GM12878 (cell line): Measurements from ENCODE around the gene ADGRG2. TPM values are rescaled to one million over a fixed set of nuclear protein-coding genes. Genes with fewer than 3 reads are reported as not detected.

Experiments
- ATAC-seq: fragments of 200-7000 bp; cut with Tn5 transposase; 3 replicates; pipeline ENCODE4 v1.9.1; 2020; ENCODE audit warnings: mild to moderate bottlenecking, moderate library complexity
- BruUV-seq: library from RNA; stranded (reverse); fragments of 400-500 nt; replicated peaks from 2 replicates; lab custom pipeline; 2021; lab: Mats Ljungman, UMichigan
- CTCF ChIA-PET: fragments of 300-600 bp; sonication (Branson Sonifier 250); formaldehyde crosslinking; extraction: SDS; loops from one replicate; lab custom pipeline; 2021; ENCODE audit warnings: inconsistent platforms; lab: Yijun Ruan, JAX
- POLR2A ChIA-PET: fragments of 350-600 bp; formaldehyde crosslinking; extraction: SDS; loops from one replicate; lab custom pipeline; 2021; ENCODE audit warnings: inconsistent platforms; lab: Charles Lee
- RAD21 ChIA-PET: fragments of 300-600 bp; sonication (Branson Sonifier 250); formaldehyde crosslinking; loops from one replicate; lab custom pipeline; 2023; ENCODE audit warnings: antibody characterized with exemption; ENCODE audit not compliant: unreplicated experiment; lab: Charles Lee
- SMC1A ChIA-PET: fragments of 300-600 bp; sonication (Branson Sonifier 250); formaldehyde crosslinking; loops from one replicate; lab custom pipeline; 2023; ENCODE audit not compliant: unreplicated experiment, uncharacterized antibody; lab: Charles Lee
- DNase-seq: peaks from one replicate; pipeline ENCODE4 v3.0.0-alpha.2; 2011; ENCODE audit warnings: low read depth, low spot score
- FAIRE-seq: peaks from 3 replicates; lab custom pipeline; 2011; peaks lifted over from hg19 to GRCh38; lab: Jason Lieb, UNC
- H2AFZ ChIP-seq: 2 replicates; pipeline ENCODE4 v1.6.0; 2011; ENCODE audit warnings: low read depth, low read length, control low read depth; ENCODE audit not compliant: control insufficient read depth
- H3K27ac ChIP-seq: 2 replicates; pipeline ENCODE4 v1.5.1; 2011; ENCODE audit warnings: control low read depth; ENCODE audit not compliant: control insufficient read depth, insufficient read depth
- H3K27me3 ChIP-seq, 2 experiments: replicated peaks in 1 of 2; 2 replicates each; pipeline versions ENCODE4 v1.6.0 to v1.6.1; 2011; ENCODE audit warnings: low read length in 1 of 2; ENCODE audit not compliant: control insufficient read depth in 2 of 2, insufficient read depth in 2 of 2
- H3K36me3 ChIP-seq, 2 experiments: 2 replicates each; pipeline ENCODE4 v1.5.1; 2011; ENCODE audit warnings: low read length in 1 of 2; ENCODE audit not compliant: control insufficient read depth in 2 of 2, insufficient read depth in 2 of 2
- H3K4me1 ChIP-seq: 2 replicates; pipeline ENCODE4 v1.6.1; 2011; ENCODE audit warnings: mild to moderate bottlenecking, low read length, moderate library complexity, mixed read lengths; ENCODE audit not compliant: control insufficient read depth, insufficient read depth
- H3K4me2 ChIP-seq: 2 replicates; pipeline ENCODE4 v1.6.0; 2011; ENCODE audit warnings: control low read depth; ENCODE audit not compliant: control insufficient read depth, insufficient read depth
- H3K4me3 ChIP-seq: fragments of 200-600 bp; sonication (generic); 2 replicates; pipeline ENCODE4 v1.5.1; 2016
- H3K79me2 ChIP-seq: 2 replicates; pipeline ENCODE4 v1.6.0; 2011; ENCODE audit warnings: low read length; ENCODE audit not compliant: control insufficient read depth, insufficient read depth
- H3K9ac ChIP-seq: 2 replicates; pipeline ENCODE4 v1.8.0; 2011; ENCODE audit warnings: low read length, control low read depth, mixed read lengths; ENCODE audit not compliant: control insufficient read depth, insufficient read depth
- H3K9me3 ChIP-seq: replicated peaks from 3 replicates; pipeline ENCODE4 v1.5.1; 2011; ENCODE audit warnings: mild to moderate bottlenecking, low read length; ENCODE audit not compliant: control insufficient read depth, insufficient read depth
- H4K20me1 ChIP-seq: 2 replicates; pipeline ENCODE4 v1.6.0; 2011; ENCODE audit not compliant: control insufficient read depth, insufficient read depth
- ASH2L ChIP-seq: fragments of 300-600, 200-600 bp; sonication (generic); IDR thresholded peaks from 2 replicates; pipeline ENCODE4 v1.6.1; 2017; ENCODE audit warnings: low read depth, mild to moderate bottlenecking, borderline replicate concordance
- ATF7 ChIP-seq: fragments of 450-650 bp; IDR thresholded peaks from 2 replicates; pipeline ENCODE4 v1.6.1; 2016; ENCODE audit warnings: low read depth, mild to moderate bottlenecking
- BCL11A ChIP-seq: IDR thresholded peaks from 2 replicates; pipeline ENCODE4 v1.6.1; 2011; ENCODE audit warnings: low read depth, low read length
- CHD4 ChIP-seq: fragments of 200-600 bp; sonication (generic); IDR thresholded peaks from 2 replicates; pipeline ENCODE4 v1.6.1; 2016; ENCODE audit warnings: mild to moderate bottlenecking
- DPF2 ChIP-seq: fragments of 450-650 bp; IDR thresholded peaks from 2 replicates; pipeline ENCODE4 v1.6.1; 2017; ENCODE audit warnings: mild to moderate bottlenecking
- JUNB ChIP-seq: IDR thresholded peaks from 2 replicates; pipeline ENCODE4 v1.6.1; 2016; ENCODE audit warnings: antibody characterized with exemption, mild to moderate bottlenecking
- MEF2A ChIP-seq: IDR thresholded peaks from 2 replicates; pipeline ENCODE4 v1.6.1; 2011; ENCODE audit warnings: low read depth, mild to moderate bottlenecking, low read length, moderate library complexity; ENCODE audit not compliant: insufficient read depth
- MEF2B ChIP-seq: fragments of 450-650 bp; IDR thresholded peaks from 2 replicates; pipeline ENCODE4 v1.6.1; 2018; ENCODE audit warnings: mild to moderate bottlenecking, moderate library complexity; ENCODE audit not compliant: partially characterized antibody, poor library complexity, severe bottlenecking
- RAD51 ChIP-seq: fragments of 450-650 bp; IDR thresholded peaks from 2 replicates; pipeline ENCODE4 v1.6.1; 2016; ENCODE audit warnings: moderate library complexity, mild to moderate bottlenecking, inconsistent platforms
- RBBP5 ChIP-seq: fragments of 200-600 bp; sonication (generic); conservative IDR thresholded peaks from 2 replicates; pipeline ENCODE4 v1.6.1; 2016
- SMAD1 ChIP-seq: fragments of 450-650 bp; IDR thresholded peaks from 2 replicates; pipeline ENCODE4 v1.6.1; 2018; ENCODE audit warnings: mild to moderate bottlenecking, low read depth; ENCODE audit not compliant: partially characterized antibody
- ZNF217 ChIP-seq: fragments of 450-650 bp; IDR thresholded peaks from 2 replicates; pipeline ENCODE4 v1.6.1; 2017; ENCODE audit warnings: antibody characterized with exemption, mild to moderate bottlenecking
- WGBS: methylation state at CpG from one replicate; pipeline ENCODE4 v1.1.6; 2016; ENCODE audit warnings: low lambda C conversion rate; ENCODE audit not compliant: insufficient replicate concordance, insufficient coverage; ENCODE audit errors: missing lambda C conversion rate; 5-methylcytosine and 5-hydroxymethylcytosine counted together
- in situ Hi-C: fragments of 300-500 bp; cut with MboI; formaldehyde crosslinking; loops from 9 replicates; pipeline ENCODE4 v1.14.3; 2018; ENCODE audit warnings: mixed read lengths
- intact Hi-C: fragments of 100-400 bp; cut with micrococcal nuclease; formaldehyde crosslinking; loops from one replicate; pipeline ENCODE4 v1.14.2; 2022; ENCODE audit not compliant: unreplicated experiment
- polyA plus RNA-seq, 11 experiments: library from polyadenylated mRNA; depleted of rRNA in 4 of 11; unstranded in 6 of 11; stranded (reverse) in 5 of 11; fragments of >200 nt; fragmentation: Nextera tagmentation in 4 of 11; fragmentation: Illumina TruSeq in 1 of 11; extraction: Ambion mirVana in 4 of 11; extraction: Trizol in 1 of 11; gene quantifications; 1 replicate in 1 of 11; 2 replicates in 10 of 11; pipeline versions ENCODE4 v1.2.1 to v1.2.3, GENCODE V29; 2011 to 2016; ENCODE audit warnings: inconsistent platforms in 2 of 11, missing spikeins in 2 of 11, low read depth in 1 of 11
- total RNA-seq, 4 experiments: library from RNA; depleted of rRNA in 3 of 4; stranded (reverse); fragments of >200 nt in 3 of 4; fragmentation: Illumina TruSeq in 1 of 4; extraction: Trizol in 1 of 4; gene quantifications; 2 replicates each; pipeline versions ENCODE4 v1.2.1 to v1.2.3, GENCODE V29; 2013 to 2021
- TF ChIP-seq, protein P1 (sequence below): IDR thresholded peaks from 2 replicates; pipeline ENCODE4 v1.6.1; 2012; ENCODE audit warnings: low read length, inconsistent platforms
- TF ChIP-seq, protein P2 (sequence below): fragments of 150-350 bp; IDR thresholded peaks from 2 replicates; pipeline ENCODE4 v1.6.1; 2016; ENCODE audit warnings: low read depth, low read length

Gene ADGRG2
- total and polyA plus RNA-seq, 10 of the 15 experiments (the other 5 are each of a cell fraction or from before 2014, with no cell fraction given), result 0.02 to 0.29 (median 0.05) TPM; not detected in 5

DNA sequence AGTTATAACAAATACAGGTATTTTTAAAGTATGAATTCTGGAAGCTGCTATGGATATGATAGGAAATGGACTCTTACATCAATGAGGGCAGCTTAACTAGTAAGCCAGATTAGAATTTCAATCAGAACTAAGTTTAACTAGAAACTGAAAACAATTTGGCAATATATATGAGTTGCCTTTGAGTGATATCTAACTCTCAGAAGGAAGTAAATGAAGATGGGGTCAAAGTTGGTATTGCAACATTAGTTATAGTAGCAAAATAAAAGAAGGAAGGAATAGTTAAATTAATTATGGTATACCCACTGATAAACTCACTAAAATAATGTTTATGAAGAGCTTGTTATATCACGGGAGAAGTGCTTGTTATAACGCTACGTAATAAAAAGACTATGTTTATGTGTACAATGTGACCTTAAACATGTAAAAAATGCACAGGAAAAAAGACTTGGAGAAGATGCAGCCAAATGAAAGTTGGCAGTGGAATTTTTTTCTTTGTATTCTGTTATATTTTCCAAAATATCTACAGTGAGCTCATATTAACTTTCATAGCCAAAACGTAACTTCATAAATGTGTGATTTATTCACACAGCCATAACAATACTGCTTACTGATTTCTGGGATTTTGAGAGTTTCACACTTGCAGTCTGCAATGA lies 172.9 kb downstream of the ADGRG2 start:
- FAIRE-seq (no peak), DNase-seq (no peak), ATAC-seq (no peak)
- Histone ChIP-seq H3K27me3 (no peaks in the 10 kb centered on the region), H3K27ac (no peak overlapping the region), H4K20me1 (no peaks in the 10 kb centered on the region), H3K79me2 (no peaks in the 10 kb centered on the region), H3K36me3 (peaks cover 0 to 3% of the 10 kb centered on the region in 2 experiments; a peak in 2 of 4 replicates), H2AFZ (no peak overlapping the region), H3K4me1 (no peaks in the 10 kb centered on the region), H3K9ac (no peak overlapping the region), H3K9me3 (no peaks in the 10 kb centered on the region), H3K4me3 (no peak overlapping the region), H3K4me2 (no peak overlapping the region)
- CTCF ChIA-PET, result interaction anchor here (1.4 kb wide), 1 partner anchor 385 kb away, joined by 3 read pairs; no protein-coding TSS in a partner anchor
- in situ Hi-C loops, result no loop called here
- RAD21 ChIA-PET, result no interaction called here
- BruUV-seq, result no TSS peak
- POLR2A ChIA-PET, result no interaction called here
- no peak for TF ChIP-seq ZNF217
- TF ChIP-seq MEF2B, result no peak
- TF ChIP-seq SMAD1, result no peak
- SMC1A ChIA-PET, result interaction anchor here (1.2 kb wide), 1 partner anchor 13 kb away, joined by 3 read pairs; no protein-coding TSS in a partner anchor
- intact Hi-C loops, result no loop called here
- WGBS, result 72% methylated on average over 4 of the region's 4 CpGs

DNA sequence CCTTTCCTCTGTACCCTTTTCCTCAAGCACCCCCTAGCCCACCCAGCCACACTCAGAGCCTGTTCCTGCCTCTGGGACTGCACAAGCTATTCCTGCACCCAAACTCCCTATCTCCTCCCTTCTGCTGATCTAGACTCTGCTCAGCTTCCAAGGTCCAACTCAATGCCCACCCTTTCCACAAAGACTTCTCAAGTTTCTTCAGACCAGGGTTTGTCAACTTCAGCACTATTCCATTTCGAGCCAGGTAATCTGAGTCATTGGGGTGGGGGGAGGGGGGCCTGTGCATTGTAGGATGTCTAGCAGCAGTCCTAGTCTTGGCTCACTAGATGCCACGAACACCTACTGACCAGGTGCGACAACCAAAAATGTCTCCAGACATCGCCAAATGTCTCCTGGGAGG lies 175.7 kb downstream of the ADGRG2 start:
- no peaks in the 10 kb centered on the region for H4K20me1 ChIP-seq
- 69% methylated on average over 4 of the region's 4 CpGs for WGBS
- no peak overlapping the region for H3K4me3 ChIP-seq
- DNase-seq (no peak), FAIRE-seq (no peak), ATAC-seq (no peak)
- no peaks in the 10 kb centered on the region for H3K27me3 ChIP-seq
- CTCF ChIA-PET, result interaction anchor here (0.6 kb wide), 1 partner anchor 543 kb away, joined by 3 read pairs; no protein-coding TSS in a partner anchor
- H3K36me3 ChIP-seq, result peaks cover 0 to 3% of the 10 kb centered on the region in 2 experiments; a peak in 2 of 4 replicates
- RAD21 ChIA-PET, result no interaction called here
- no peaks in the 10 kb centered on the region for H3K4me1 ChIP-seq
- H3K9ac ChIP-seq, result no peak overlapping the region
- no peak overlapping the region for H3K4me2 ChIP-seq
- in situ Hi-C loops (no loop called here), intact Hi-C loops (no loop called here)
- H3K9me3 ChIP-seq, result no peaks in the 10 kb centered on the region
- BruUV-seq, result no TSS peak
- POLR2A ChIA-PET, result no interaction called here
- no peaks in the 10 kb centered on the region for H3K79me2 ChIP-seq
- H2AFZ ChIP-seq, result no peak overlapping the region
- SMC1A ChIA-PET, result no interaction called here
- H3K27ac ChIP-seq, result no peak overlapping the region
- TF ChIP-seq JUNB, result no peak
- TF ChIP-seq, protein P1, sequence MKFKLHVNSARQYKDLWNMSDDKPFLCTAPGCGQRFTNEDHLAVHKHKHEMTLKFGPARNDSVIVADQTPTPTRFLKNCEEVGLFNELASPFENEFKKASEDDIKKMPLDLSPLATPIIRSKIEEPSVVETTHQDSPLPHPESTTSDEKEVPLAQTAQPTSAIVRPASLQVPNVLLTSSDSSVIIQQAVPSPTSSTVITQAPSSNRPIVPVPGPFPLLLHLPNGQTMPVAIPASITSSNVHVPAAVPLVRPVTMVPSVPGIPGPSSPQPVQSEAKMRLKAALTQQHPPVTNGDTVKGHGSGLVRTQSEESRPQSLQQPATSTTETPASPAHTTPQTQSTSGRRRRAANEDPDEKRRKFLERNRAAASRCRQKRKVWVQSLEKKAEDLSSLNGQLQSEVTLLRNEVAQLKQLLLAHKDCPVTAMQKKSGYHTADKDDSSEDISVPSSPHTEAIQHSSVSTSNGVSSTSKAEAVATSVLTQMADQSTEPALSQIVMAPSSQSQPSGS, result no peak
- no peak for TF ChIP-seq MEF2A
- no peak for TF ChIP-seq RAD51
- TF ChIP-seq CHD4, result no peak
- TF ChIP-seq ASH2L, result no peak
- no peak for TF ChIP-seq DPF2
- no peak for TF ChIP-seq RBBP5
- TF ChIP-seq ATF7, result no peak
- TF ChIP-seq BCL11A, result no peak
- TF ChIP-seq, protein P2, sequence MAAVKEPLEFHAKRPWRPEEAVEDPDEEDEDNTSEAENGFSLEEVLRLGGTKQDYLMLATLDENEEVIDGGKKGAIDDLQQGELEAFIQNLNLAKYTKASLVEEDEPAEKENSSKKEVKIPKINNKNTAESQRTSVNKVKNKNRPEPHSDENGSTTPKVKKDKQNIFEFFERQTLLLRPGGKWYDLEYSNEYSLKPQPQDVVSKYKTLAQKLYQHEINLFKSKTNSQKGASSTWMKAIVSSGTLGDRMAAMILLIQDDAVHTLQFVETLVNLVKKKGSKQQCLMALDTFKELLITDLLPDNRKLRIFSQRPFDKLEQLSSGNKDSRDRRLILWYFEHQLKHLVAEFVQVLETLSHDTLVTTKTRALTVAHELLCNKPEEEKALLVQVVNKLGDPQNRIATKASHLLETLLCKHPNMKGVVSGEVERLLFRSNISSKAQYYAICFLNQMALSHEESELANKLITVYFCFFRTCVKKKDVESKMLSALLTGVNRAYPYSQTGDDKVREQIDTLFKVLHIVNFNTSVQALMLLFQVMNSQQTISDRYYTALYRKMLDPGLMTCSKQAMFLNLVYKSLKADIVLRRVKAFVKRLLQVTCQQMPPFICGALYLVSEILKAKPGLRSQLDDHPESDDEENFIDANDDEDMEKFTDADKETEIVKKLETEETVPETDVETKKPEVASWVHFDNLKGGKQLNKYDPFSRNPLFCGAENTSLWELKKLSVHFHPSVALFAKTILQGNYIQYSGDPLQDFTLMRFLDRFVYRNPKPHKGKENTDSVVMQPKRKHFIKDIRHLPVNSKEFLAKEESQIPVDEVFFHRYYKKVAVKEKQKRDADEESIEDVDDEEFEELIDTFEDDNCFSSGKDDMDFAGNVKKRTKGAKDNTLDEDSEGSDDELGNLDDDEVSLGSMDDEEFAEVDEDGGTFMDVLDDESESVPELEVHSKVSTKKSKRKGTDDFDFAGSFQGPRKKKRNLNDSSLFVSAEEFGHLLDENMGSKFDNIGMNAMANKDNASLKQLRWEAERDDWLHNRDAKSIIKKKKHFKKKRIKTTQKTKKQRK, result no peak
